ENCODE data around the gene PRDM16.

The PRDM16 gene

GRCh38 chr1:3076363-3076740, 7.3 kb downstream of the PRDM16 start:
- Histone ChIP-seq H3K4me3 (ENCODE audit: low read length) (no peak overlapping the region), H3K36me3 (ENCODE audit: control insufficient read depth, insufficient read depth, low read length) (no peaks in the 10 kb centered on the region), H3K9me3 (ENCODE audit: control insufficient read depth, insufficient read depth, low read length) (peaks cover 2% of the 10 kb centered on the region), H3K4me1 (ENCODE audit: control insufficient read depth, insufficient read depth, low read length) (no peaks in the 10 kb centered on the region; the same call in 1 of the 2 replicates), H3K27me3 (ENCODE audit: control insufficient read depth, insufficient read depth, low read length) (peaks cover 28% of the 10 kb centered on the region), H3K27ac (ENCODE audit: low read length) (no peak overlapping the region)
- DNase-seq (ENCODE audit: low read depth, low spot score): no peak
- WGBS (ENCODE audit: insufficient coverage, insufficient read length): no CpG with 5 or more reads among the region's 11 CpGs

- H3K27me3 ChIP-seq (ENCODE audit: control insufficient read depth, insufficient read depth, low read length): peaks cover 20% of the 10 kb centered on the region
- H3K9me3 ChIP-seq (ENCODE audit: control insufficient read depth, insufficient read depth, low read length): no peaks in the 10 kb centered on the region; the same call in none of the 2 replicates
- no peaks in the 10 kb centered on the region; the same call in 1 of the 2 replicates for H3K36me3 ChIP-seq (ENCODE audit: control insufficient read depth, insufficient read depth, low read length)
- no peak for DNase-seq (ENCODE audit: low read depth, low spot score)
- no CpG with 5 or more reads among the region's 9 CpGs for WGBS (ENCODE audit: insufficient coverage, insufficient read length)
- no peaks in the 10 kb centered on the region; the same call in 1 of the 2 replicates for H3K4me1 ChIP-seq (ENCODE audit: control insufficient read depth, insufficient read depth, low read length)
- H3K4me3 ChIP-seq (ENCODE audit: low read length): no peak overlapping the region
- H3K27ac ChIP-seq (ENCODE audit: low read length): no peak overlapping the region
Measured at GRCh38 chr1:3077081-3077480, 8.1 kb downstream of the PRDM16 start.

GRCh38 chr1:3077561-3077960, 8.6 kb downstream of the PRDM16 start:
- Histone ChIP-seq H3K36me3 (ENCODE audit: control insufficient read depth, insufficient read depth, low read length) (no peaks in the 10 kb centered on the region; the same call in 1 of the 2 replicates), H3K9me3 (ENCODE audit: control insufficient read depth, insufficient read depth, low read length) (no peaks in the 10 kb centered on the region; the same call in none of the 2 replicates), H3K27me3 (ENCODE audit: control insufficient read depth, insufficient read depth, low read length) (peaks cover 16% of the 10 kb centered on the region; the same call in 1 of the 2 replicates), H3K4me1 (ENCODE audit: control insufficient read depth, insufficient read depth, low read length) (no peaks in the 10 kb centered on the region; the same call in 1 of the 2 replicates), H3K4me3 (ENCODE audit: low read length) (no peak overlapping the region), H3K27ac (ENCODE audit: low read length) (no peak overlapping the region)
- WGBS (ENCODE audit: insufficient coverage, insufficient read length): no CpG with 5 or more reads among the region's 4 CpGs
- no peak for DNase-seq (ENCODE audit: low read depth, low spot score)

- H3K9me3 ChIP-seq (ENCODE audit: control insufficient read depth, insufficient read depth, low read length): no peaks in the 10 kb centered on the region; the same call in none of the 2 replicates
Measured at GRCh38 chr1:3078430-3078861, 9.4 kb downstream of the PRDM16 start.

GRCh38 chr1:3078871-3079270, 9.9 kb downstream of the PRDM16 start:
- no peaks in the 10 kb centered on the region; the same call in none of the 2 replicates for H3K9me3 ChIP-seq (ENCODE audit: control insufficient read depth, insufficient read depth, low read length)
- H3K27ac ChIP-seq (ENCODE audit: low read length): no peak overlapping the region
- no peaks in the 10 kb centered on the region for H3K4me1 ChIP-seq (ENCODE audit: control insufficient read depth, insufficient read depth, low read length)
- DNase-seq (ENCODE audit: low read depth, low spot score): no peak
- peaks cover 6% of the 10 kb centered on the region; the same call in 1 of the 2 replicates for H3K27me3 ChIP-seq (ENCODE audit: control insufficient read depth, insufficient read depth, low read length)
- no peaks in the 10 kb centered on the region; the same call in 1 of the 2 replicates for H3K36me3 ChIP-seq (ENCODE audit: control insufficient read depth, insufficient read depth, low read length)
- WGBS (ENCODE audit: insufficient coverage, insufficient read length): no CpG with 5 or more reads among the region's 24 CpGs
- no peak overlapping the region for H3K4me3 ChIP-seq (ENCODE audit: low read length)

More at GRCh38 chr1:3078430-3078861, 9.4 kb downstream of the PRDM16 start:
- H3K27me3 ChIP-seq (ENCODE audit: control insufficient read depth, insufficient read depth, low read length): peaks cover 8% of the 10 kb centered on the region; the same call in 1 of the 2 replicates
- no peak for DNase-seq (ENCODE audit: low read depth, low spot score)
- no CpG with 5 or more reads among the region's 15 CpGs for WGBS (ENCODE audit: insufficient coverage, insufficient read length)
- no peaks in the 10 kb centered on the region; the same call in 1 of the 2 replicates for H3K36me3 ChIP-seq (ENCODE audit: control insufficient read depth, insufficient read depth, low read length)
- H3K4me3 ChIP-seq (ENCODE audit: low read length): no peak overlapping the region
- H3K4me1 ChIP-seq (ENCODE audit: control insufficient read depth, insufficient read depth, low read length): no peaks in the 10 kb centered on the region
- no peak overlapping the region for H3K27ac ChIP-seq (ENCODE audit: low read length)

GRCh38 chr1:3079381-3080052, 10.5 kb downstream of the PRDM16 start:
- no CpG with 5 or more reads among the region's 18 CpGs for WGBS (ENCODE audit: insufficient coverage, insufficient read length)
- H3K4me1 ChIP-seq (ENCODE audit: control insufficient read depth, insufficient read depth, low read length): no peaks in the 10 kb centered on the region
- H3K27me3 ChIP-seq (ENCODE audit: control insufficient read depth, insufficient read depth, low read length): peaks cover under 1% of the 10 kb centered on the region; the same call in 1 of the 2 replicates
- no peak for DNase-seq (ENCODE audit: low read depth, low spot score)
- no peaks in the 10 kb centered on the region; the same call in none of the 2 replicates for H3K9me3 ChIP-seq (ENCODE audit: control insufficient read depth, insufficient read depth, low read length)
- H3K36me3 ChIP-seq (ENCODE audit: control insufficient read depth, insufficient read depth, low read length): no peaks in the 10 kb centered on the region; the same call in 1 of the 2 replicates
- H3K4me3 ChIP-seq (ENCODE audit: low read length): no peak overlapping the region
- no peak overlapping the region for H3K27ac ChIP-seq (ENCODE audit: low read length)

- no peak overlapping the region for H3K4me3 ChIP-seq (ENCODE audit: low read length)
- H3K27ac ChIP-seq (ENCODE audit: low read length): no peak overlapping the region
- WGBS (ENCODE audit: insufficient coverage, insufficient read length): no CpG with 5 or more reads among the region's 41 CpGs
- no peaks in the 10 kb centered on the region; the same call in 1 of the 2 replicates for H3K36me3 ChIP-seq (ENCODE audit: control insufficient read depth, insufficient read depth, low read length)
- no peak for DNase-seq (ENCODE audit: low read depth, low spot score)
- no peaks in the 10 kb centered on the region; the same call in none of the 2 replicates for H3K9me3 ChIP-seq (ENCODE audit: control insufficient read depth, insufficient read depth, low read length)
- no peaks in the 10 kb centered on the region for H3K4me1 ChIP-seq (ENCODE audit: control insufficient read depth, insufficient read depth, low read length)
- no peaks in the 10 kb centered on the region for H3K27me3 ChIP-seq (ENCODE audit: control insufficient read depth, insufficient read depth, low read length)
Measured at GRCh38 chr1:3080053-3080955, 11.3 kb downstream of the PRDM16 start.

- Histone ChIP-seq H3K4me1 (ENCODE audit: control insufficient read depth, insufficient read depth, low read length) (no peaks in the 10 kb centered on the region), H3K4me3 (ENCODE audit: low read length) (no peak overlapping the region), H3K36me3 (ENCODE audit: control insufficient read depth, insufficient read depth, low read length) (no peaks in the 10 kb centered on the region; the same call in 1 of the 2 replicates), H3K27ac (ENCODE audit: low read length) (no peak overlapping the region), H3K27me3 (ENCODE audit: control insufficient read depth, insufficient read depth, low read length) (no peaks in the 10 kb centered on the region), H3K9me3 (ENCODE audit: control insufficient read depth, insufficient read depth, low read length) (no peaks in the 10 kb centered on the region; the same call in none of the 2 replicates)
- no CpG with 5 or more reads among the region's 23 CpGs for WGBS (ENCODE audit: insufficient coverage, insufficient read length)
- no peak for DNase-seq (ENCODE audit: low read depth, low spot score)
Measured at GRCh38 chr1:3081171-3081683, 12.2 kb downstream of the PRDM16 start.

- Histone ChIP-seq H3K27ac (ENCODE audit: low read length) (no peak overlapping the region), H3K9me3 (ENCODE audit: control insufficient read depth, insufficient read depth, low read length) (no peaks in the 10 kb centered on the region; the same call in none of the 2 replicates), H3K36me3 (ENCODE audit: control insufficient read depth, insufficient read depth, low read length) (no peaks in the 10 kb centered on the region; the same call in 1 of the 2 replicates), H3K4me1 (ENCODE audit: control insufficient read depth, insufficient read depth, low read length) (no peaks in the 10 kb centered on the region), H3K4me3 (ENCODE audit: low read length) (no peak overlapping the region), H3K27me3 (ENCODE audit: control insufficient read depth, insufficient read depth, low read length) (no peaks in the 10 kb centered on the region)
- no CpG with 5 or more reads among the region's 8 CpGs for WGBS (ENCODE audit: insufficient coverage, insufficient read length)
- DNase-seq (ENCODE audit: low read depth, low spot score): no peak
Measured at GRCh38 chr1:3082051-3082450, 13.0 kb downstream of the PRDM16 start.

Data from iPS DF 6.9 (cell line).